GM12878 (cell line): ENCODE data around the gene RIOK1. TPM values are rescaled to one million over a fixed set of nuclear protein-coding genes. Genes with fewer than 3 reads are reported as not detected.

Experiments used
- ATAC-seq: fragments of 200-7000 bp; cut with Tn5 transposase; 3 replicates; pipeline ENCODE4 v1.9.1; 2020; ENCODE audit warnings: mild to moderate bottlenecking, moderate library complexity
- BruUV-seq: library from RNA; stranded (reverse); fragments of 400-500 nt; replicated peaks from 2 replicates; lab custom pipeline; 2021; lab: Mats Ljungman, UMichigan
- CTCF ChIA-PET: fragments of 300-600 bp; sonication (Branson Sonifier 250); formaldehyde crosslinking; extraction: SDS; loops from one replicate; lab custom pipeline; 2021; ENCODE audit warnings: inconsistent platforms; lab: Yijun Ruan, JAX
- POLR2A ChIA-PET: fragments of 350-600 bp; formaldehyde crosslinking; extraction: SDS; loops from one replicate; lab custom pipeline; 2021; ENCODE audit warnings: inconsistent platforms; lab: Charles Lee
- RAD21 ChIA-PET: fragments of 300-600 bp; sonication (Branson Sonifier 250); formaldehyde crosslinking; loops from one replicate; lab custom pipeline; 2023; ENCODE audit warnings: antibody characterized with exemption; ENCODE audit not compliant: unreplicated experiment; lab: Charles Lee
- SMC1A ChIA-PET: fragments of 300-600 bp; sonication (Branson Sonifier 250); formaldehyde crosslinking; loops from one replicate; lab custom pipeline; 2023; ENCODE audit not compliant: unreplicated experiment, uncharacterized antibody; lab: Charles Lee
- DNase-seq: peaks from one replicate; pipeline ENCODE4 v3.0.0-alpha.2; 2011; ENCODE audit warnings: low read depth, low spot score
- FAIRE-seq: peaks from 3 replicates; lab custom pipeline; 2011; peaks lifted over from hg19 to GRCh38; lab: Jason Lieb, UNC
- H2AFZ ChIP-seq: 2 replicates; pipeline ENCODE4 v1.6.0; 2011; ENCODE audit warnings: low read depth, low read length, control low read depth; ENCODE audit not compliant: control insufficient read depth
- H3K27ac ChIP-seq: 2 replicates; pipeline ENCODE4 v1.5.1; 2011; ENCODE audit warnings: control low read depth; ENCODE audit not compliant: control insufficient read depth, insufficient read depth
- H3K27me3 ChIP-seq, 2 experiments: replicated peaks in 1 of 2; 2 replicates each; pipeline versions ENCODE4 v1.6.0 to v1.6.1; 2011; ENCODE audit warnings: low read length in 1 of 2; ENCODE audit not compliant: control insufficient read depth in 2 of 2, insufficient read depth in 2 of 2
- H3K36me3 ChIP-seq, 2 experiments: 2 replicates each; pipeline ENCODE4 v1.5.1; 2011; ENCODE audit warnings: low read length in 1 of 2; ENCODE audit not compliant: control insufficient read depth in 2 of 2, insufficient read depth in 2 of 2
- H3K4me1 ChIP-seq: 2 replicates; pipeline ENCODE4 v1.6.1; 2011; ENCODE audit warnings: mild to moderate bottlenecking, low read length, moderate library complexity, mixed read lengths; ENCODE audit not compliant: control insufficient read depth, insufficient read depth
- H3K4me2 ChIP-seq: 2 replicates; pipeline ENCODE4 v1.6.0; 2011; ENCODE audit warnings: control low read depth; ENCODE audit not compliant: control insufficient read depth, insufficient read depth
- H3K4me3 ChIP-seq: fragments of 200-600 bp; sonication (generic); 2 replicates; pipeline ENCODE4 v1.5.1; 2016
- H3K79me2 ChIP-seq: 2 replicates; pipeline ENCODE4 v1.6.0; 2011; ENCODE audit warnings: low read length; ENCODE audit not compliant: control insufficient read depth, insufficient read depth
- H3K9ac ChIP-seq: 2 replicates; pipeline ENCODE4 v1.8.0; 2011; ENCODE audit warnings: low read length, control low read depth, mixed read lengths; ENCODE audit not compliant: control insufficient read depth, insufficient read depth
- H3K9me3 ChIP-seq: replicated peaks from 3 replicates; pipeline ENCODE4 v1.5.1; 2011; ENCODE audit warnings: mild to moderate bottlenecking, low read length; ENCODE audit not compliant: control insufficient read depth, insufficient read depth
- H4K20me1 ChIP-seq: 2 replicates; pipeline ENCODE4 v1.6.0; 2011; ENCODE audit not compliant: control insufficient read depth, insufficient read depth
- CEBPZ ChIP-seq: fragments of 150-350 bp; IDR thresholded peaks from 2 replicates; pipeline ENCODE4 v1.6.1; 2016; ENCODE audit warnings: low read depth, low read length
- CHD4 ChIP-seq: fragments of 200-600 bp; sonication (generic); IDR thresholded peaks from 2 replicates; pipeline ENCODE4 v1.6.1; 2016; ENCODE audit warnings: mild to moderate bottlenecking
- EZH2 ChIP-seq: IDR thresholded peaks from 2 replicates; pipeline ENCODE4 v1.6.1; 2012; ENCODE audit warnings: low read depth, mild to moderate bottlenecking, control low read depth, inconsistent platforms, low read length, borderline replicate concordance; ENCODE audit not compliant: control insufficient read depth
- FOXK2 ChIP-seq: fragments of 450-650 bp; IDR thresholded peaks from 2 replicates; pipeline ENCODE4 v1.6.1; 2017; ENCODE audit warnings: mild to moderate bottlenecking, moderate library complexity
- MYC ChIP-seq: IDR thresholded peaks from 2 replicates; pipeline ENCODE4 v1.6.1; 2011; ENCODE audit warnings: mild to moderate bottlenecking, low read length, moderate library complexity, inconsistent platforms; ENCODE audit not compliant: insufficient read depth, insufficient replicate concordance, insufficient read length, severe bottlenecking
- NFIC ChIP-seq: IDR thresholded peaks from 2 replicates; pipeline ENCODE4 v1.6.1; 2012; ENCODE audit warnings: low read depth, mild to moderate bottlenecking, inconsistent platforms, low read length, moderate library complexity
- PRDM15 ChIP-seq: fragments of 450-650 bp; formaldehyde crosslinking; IDR thresholded peaks from 2 replicates; pipeline ENCODE4 v1.4.0; 2020; ENCODE audit warnings: mild to moderate bottlenecking, moderate library complexity
- RAD51 ChIP-seq: fragments of 450-650 bp; IDR thresholded peaks from 2 replicates; pipeline ENCODE4 v1.6.1; 2016; ENCODE audit warnings: moderate library complexity, mild to moderate bottlenecking, inconsistent platforms
- REST ChIP-seq: IDR thresholded peaks from 2 replicates; pipeline ENCODE4 v1.6.1; 2012; ENCODE audit warnings: mild to moderate bottlenecking, low read depth, low read length
- SIN3A ChIP-seq: IDR thresholded peaks from 2 replicates; pipeline ENCODE4 v1.6.1; 2012; ENCODE audit warnings: low read depth, low read length, improper control_type of control experiment
- ZSCAN29 ChIP-seq: fragments of 450-650 bp; IDR thresholded peaks from 2 replicates; pipeline ENCODE4 v1.6.1; 2017; ENCODE audit warnings: mild to moderate bottlenecking, moderate library complexity
- WGBS: methylation state at CpG from one replicate; pipeline ENCODE4 v1.1.6; 2016; ENCODE audit warnings: low lambda C conversion rate; ENCODE audit not compliant: insufficient replicate concordance, insufficient coverage; ENCODE audit errors: missing lambda C conversion rate; 5-methylcytosine and 5-hydroxymethylcytosine counted together
- in situ Hi-C: fragments of 300-500 bp; cut with MboI; formaldehyde crosslinking; loops from 9 replicates; pipeline ENCODE4 v1.14.3; 2018; ENCODE audit warnings: mixed read lengths
- intact Hi-C: fragments of 100-400 bp; cut with micrococcal nuclease; formaldehyde crosslinking; loops from one replicate; pipeline ENCODE4 v1.14.2; 2022; ENCODE audit not compliant: unreplicated experiment
- polyA plus RNA-seq, 11 experiments: library from polyadenylated mRNA; depleted of rRNA in 4 of 11; unstranded in 6 of 11; stranded (reverse) in 5 of 11; fragments of >200 nt; fragmentation: Nextera tagmentation in 4 of 11; fragmentation: Illumina TruSeq in 1 of 11; extraction: Ambion mirVana in 4 of 11; extraction: Trizol in 1 of 11; gene quantifications; 1 replicate in 1 of 11; 2 replicates in 10 of 11; pipeline versions ENCODE4 v1.2.1 to v1.2.3, GENCODE V29; 2011 to 2016; ENCODE audit warnings: inconsistent platforms in 2 of 11, missing spikeins in 2 of 11, low read depth in 1 of 11
- total RNA-seq, 4 experiments: library from RNA; depleted of rRNA in 3 of 4; stranded (reverse); fragments of >200 nt in 3 of 4; fragmentation: Illumina TruSeq in 1 of 4; extraction: Trizol in 1 of 4; gene quantifications; 2 replicates each; pipeline versions ENCODE4 v1.2.1 to v1.2.3, GENCODE V29; 2013 to 2021
- TF ChIP-seq, protein P1 (sequence below): IDR thresholded peaks from 2 replicates; pipeline ENCODE4 v1.6.1; 2011; ENCODE audit warnings: borderline replicate concordance, low read depth, mild to moderate bottlenecking, moderate library complexity, low read length; ENCODE audit not compliant: insufficient read depth, poor library complexity, severe bottlenecking

The RIOK1 gene
- total and polyA plus RNA-seq, 10 of the 15 experiments (the other 5 are each of a cell fraction or from before 2014, with no cell fraction given), result 16.1 to 44.6 (median 33.7) TPM

- Histone ChIP-seq H3K4me1 (no peaks in the 10 kb centered on the region), H3K9me3 (no peaks in the 10 kb centered on the region; the same call in 2 of the 3 replicates), H3K4me2 (no peak overlapping the region), H3K36me3 (no peaks in the 10 kb centered on the region), H3K27ac (no peak overlapping the region), H3K4me3 (no peak overlapping the region), H3K9ac (no peak overlapping the region), H3K27me3 (no peaks in the 10 kb centered on the region; a peak in 1 of 4 replicates), H4K20me1 (no peaks in the 10 kb centered on the region), H2AFZ (no peak overlapping the region), H3K79me2 (no peaks in the 10 kb centered on the region)
- CTCF ChIA-PET, result no interaction called here
- FAIRE-seq (no peak), ATAC-seq (no peak), DNase-seq (no peak)
- RAD21 ChIA-PET, result no interaction called here
- 17% methylated on average over 2 of the region's 2 CpGs for WGBS
- SMC1A ChIA-PET, result no interaction called here
- no TSS peak for BruUV-seq
- in situ Hi-C loops, result no loop called here
- POLR2A ChIA-PET, result no interaction called here
- intact Hi-C loops, result no loop called here
- TF ChIP-seq SIN3A, result no peak
- TF ChIP-seq REST, result no peak
- TF ChIP-seq, protein P1, sequence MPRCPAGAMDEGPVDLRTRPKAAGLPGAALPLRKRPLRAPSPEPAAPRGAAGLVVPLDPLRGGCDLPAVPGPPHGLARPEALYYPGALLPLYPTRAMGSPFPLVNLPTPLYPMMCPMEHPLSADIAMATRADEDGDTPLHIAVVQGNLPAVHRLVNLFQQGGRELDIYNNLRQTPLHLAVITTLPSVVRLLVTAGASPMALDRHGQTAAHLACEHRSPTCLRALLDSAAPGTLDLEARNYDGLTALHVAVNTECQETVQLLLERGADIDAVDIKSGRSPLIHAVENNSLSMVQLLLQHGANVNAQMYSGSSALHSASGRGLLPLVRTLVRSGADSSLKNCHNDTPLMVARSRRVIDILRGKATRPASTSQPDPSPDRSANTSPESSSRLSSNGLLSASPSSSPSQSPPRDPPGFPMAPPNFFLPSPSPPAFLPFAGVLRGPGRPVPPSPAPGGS, result no peak
- TF ChIP-seq PRDM15, result no peak
- TF ChIP-seq ZSCAN29, result no peak
- no peak for TF ChIP-seq MYC
- TF ChIP-seq CHD4, result no peak
- no peak for TF ChIP-seq FOXK2
- TF ChIP-seq EZH2, result no peak
- no peak for TF ChIP-seq CEBPZ
- TF ChIP-seq RAD51, result no peak
- TF ChIP-seq NFIC, result no peak
Observed at GRCh38 chr6:7445101-7445500, 55.5 kb downstream of the RIOK1 start.
